ENCODE data around the gene SLC27A2.
A peak's percentile ranks its signal among the peaks of the same experiment; 100 is the strongest.
"Not testable (repeated sequence)": the region's sequence is repeated elsewhere in the genome, so short reads cannot be mapped to it uniquely, and the experiment has no call there.

Gene SLC27A2

DNA sequence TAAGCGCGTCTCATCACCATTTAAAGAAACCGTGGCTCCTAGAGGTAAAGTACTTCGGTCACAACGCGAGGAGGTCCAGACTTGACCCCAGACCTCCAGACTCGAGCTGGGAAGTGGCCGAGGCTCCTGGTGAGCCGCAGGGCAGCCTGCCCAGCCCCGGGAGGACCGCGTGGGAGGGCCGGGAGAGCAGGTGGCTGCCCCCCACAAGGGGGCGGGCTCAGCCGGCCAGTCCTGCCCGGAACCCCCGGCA, at the start of gene SLC27A2:
Gene SLC27A2 (plus strand): TSS at position 228 of the 250 bp plus-strand sequence. CDS start 232 bp downstream, outside the sequence.
- peak; percentile 33 for DNase-seq

DNA sequence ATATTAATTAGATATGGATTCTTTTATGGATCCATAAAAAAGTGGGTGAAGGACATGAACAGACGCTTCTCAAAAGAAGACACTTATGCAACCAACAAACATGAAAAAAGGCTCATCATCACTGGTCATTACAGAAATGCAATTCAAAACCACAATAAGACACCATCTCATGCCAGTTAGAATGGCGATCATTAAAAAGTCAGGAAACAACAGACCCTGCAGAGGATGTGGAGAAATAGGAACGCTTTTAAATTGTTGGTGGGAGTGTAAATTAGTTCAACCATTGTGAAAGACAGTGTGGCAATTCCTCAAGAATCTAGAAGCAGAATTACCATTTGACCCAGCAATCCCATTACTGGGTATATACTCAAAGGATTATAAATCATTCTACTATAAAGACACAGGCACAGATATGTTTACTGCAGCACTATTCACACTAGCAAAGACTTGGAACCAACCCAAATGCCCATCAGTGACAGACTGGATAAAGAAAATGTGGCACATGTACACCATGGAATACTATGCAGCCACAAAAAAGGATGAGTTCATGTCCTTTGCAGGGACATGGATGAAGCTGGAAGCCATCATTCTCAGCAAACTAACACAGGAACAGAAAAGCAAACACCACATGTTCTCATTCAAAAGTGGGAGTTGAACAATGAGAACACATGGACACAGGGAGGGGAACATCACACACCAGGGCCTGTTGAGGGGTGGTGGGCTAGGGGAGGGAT, 49.6 kb upstream of the SLC27A2 start:
- DNase-seq, result not testable (repeated sequence)

DNA sequence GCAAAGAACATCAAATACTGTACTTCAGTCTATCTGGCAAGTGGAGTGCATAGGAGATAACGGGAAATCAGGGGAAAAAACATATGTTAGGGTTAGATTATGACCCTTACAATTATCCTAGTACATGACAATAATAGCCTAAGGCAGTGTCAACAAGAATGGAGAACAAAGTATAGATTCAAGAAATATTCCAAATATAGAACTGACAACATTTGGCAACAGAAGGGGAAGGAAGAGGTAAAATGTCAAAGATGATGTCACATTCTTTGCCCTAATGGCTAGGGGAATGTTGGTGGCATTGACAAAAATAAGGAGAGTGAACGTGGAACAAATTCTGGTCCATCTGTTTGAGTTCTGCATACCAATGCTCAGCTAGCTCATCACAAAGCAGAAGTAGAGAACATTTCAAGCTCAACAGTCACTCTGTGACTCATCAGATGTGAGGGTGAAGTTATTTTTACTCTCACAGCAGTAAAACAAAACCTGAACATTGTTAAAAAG, 47.4 kb upstream of the SLC27A2 start:
- no peak for DNase-seq

DNA sequence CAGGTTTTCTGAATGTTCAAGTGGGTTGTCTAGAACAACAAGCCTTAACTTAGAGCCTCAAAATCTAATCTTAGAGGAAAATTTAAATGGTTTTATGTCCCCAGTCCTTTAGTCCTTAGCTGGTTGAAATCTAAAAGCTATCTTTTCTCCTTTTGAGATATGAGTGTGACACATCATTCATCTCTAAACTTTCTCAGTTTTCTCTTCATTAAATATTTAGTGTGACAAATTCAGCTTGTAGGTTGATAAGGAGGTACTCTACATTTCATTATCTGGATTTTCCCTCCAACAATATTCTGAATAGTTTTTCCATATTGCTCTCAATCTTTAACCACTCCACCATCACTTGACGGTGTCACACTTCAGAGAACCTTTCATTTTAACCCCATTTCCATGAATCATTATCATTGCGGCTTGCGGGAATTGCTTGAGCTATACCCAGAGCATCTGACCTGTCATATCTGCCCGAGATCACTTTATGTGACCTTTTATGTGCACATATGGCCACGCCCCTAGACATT, 46.9 kb upstream of the SLC27A2 start:
- no peak for DNase-seq

DNA sequence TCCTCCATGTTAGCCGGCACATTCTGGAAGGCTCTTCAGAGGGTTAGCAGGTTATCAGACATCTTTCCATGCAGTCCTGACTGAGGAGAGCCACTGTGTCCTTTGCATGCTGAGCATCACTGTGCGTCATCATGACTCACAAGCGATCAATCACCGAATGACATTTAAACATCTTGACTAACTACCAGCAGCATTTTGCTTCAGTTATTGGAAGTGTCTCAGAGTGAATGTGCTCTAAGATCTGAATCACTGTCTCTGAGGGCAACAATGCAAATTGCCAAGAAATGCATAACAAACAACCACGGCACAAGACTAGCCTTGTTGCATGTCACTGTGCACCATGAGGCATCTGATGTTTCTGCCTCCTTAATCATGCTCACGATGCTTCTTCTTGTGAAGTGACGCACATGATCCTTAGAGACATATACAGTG, 44.6 kb upstream of the SLC27A2 start:
- DNase-seq, result no peak

DNA sequence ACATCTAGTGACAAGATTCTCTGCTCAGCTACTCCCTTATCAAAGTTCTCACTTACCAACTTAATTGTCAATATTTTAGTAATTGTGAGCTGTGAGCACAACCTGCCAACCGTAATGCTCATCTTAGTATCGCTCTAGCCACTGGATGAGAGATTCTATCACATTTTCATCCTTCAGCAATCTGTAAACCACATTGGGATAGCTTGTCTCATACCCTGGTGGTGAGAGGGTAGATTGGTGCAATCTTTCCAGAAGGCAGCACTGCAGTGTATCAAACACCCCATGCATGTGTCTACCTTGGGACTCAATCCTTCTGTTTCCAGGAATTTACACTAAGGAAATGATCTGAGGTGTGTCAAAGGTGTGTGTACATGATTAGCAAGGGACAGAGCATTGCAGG, 44.1 kb upstream of the SLC27A2 start:
- DNase-seq, result no peak

DNA sequence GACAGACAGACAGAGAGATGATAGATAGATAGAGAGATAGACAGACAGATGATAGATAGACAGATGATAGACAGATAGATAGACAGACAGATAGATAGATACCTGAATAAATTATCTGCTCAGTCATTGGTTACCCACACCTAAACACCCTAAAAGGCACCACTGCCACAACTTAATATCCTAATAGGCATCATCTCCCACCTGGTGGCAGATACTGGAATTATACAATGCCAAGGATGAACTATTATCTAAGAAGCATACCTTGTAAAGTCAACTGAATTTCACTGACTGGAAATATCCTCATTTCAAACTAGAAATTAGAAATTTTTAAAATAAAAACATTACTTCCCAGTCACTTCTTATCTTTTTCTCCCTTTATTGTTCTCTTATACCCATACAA, 43.6 kb upstream of the SLC27A2 start:
- no peak for DNase-seq

DNA sequence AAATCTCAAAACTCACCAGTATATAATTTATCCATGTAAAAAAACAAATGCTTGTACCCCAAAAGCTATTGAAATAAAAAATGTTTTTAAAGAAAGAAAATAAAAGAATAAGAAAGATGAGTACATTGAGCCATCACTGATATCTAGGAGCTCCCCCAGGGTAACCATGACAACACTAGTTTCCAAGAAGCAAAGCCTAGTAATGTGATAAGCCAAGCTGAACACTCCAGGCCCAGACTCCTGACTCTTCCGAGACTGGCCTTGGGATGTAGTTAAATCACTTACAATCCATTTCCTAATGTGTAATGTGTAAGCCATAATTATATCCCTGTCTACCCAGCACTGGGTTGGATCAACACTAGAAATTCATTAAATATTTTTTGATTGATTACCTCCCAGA, 41.9 kb upstream of the SLC27A2 start:
- no peak for DNase-seq

DNA sequence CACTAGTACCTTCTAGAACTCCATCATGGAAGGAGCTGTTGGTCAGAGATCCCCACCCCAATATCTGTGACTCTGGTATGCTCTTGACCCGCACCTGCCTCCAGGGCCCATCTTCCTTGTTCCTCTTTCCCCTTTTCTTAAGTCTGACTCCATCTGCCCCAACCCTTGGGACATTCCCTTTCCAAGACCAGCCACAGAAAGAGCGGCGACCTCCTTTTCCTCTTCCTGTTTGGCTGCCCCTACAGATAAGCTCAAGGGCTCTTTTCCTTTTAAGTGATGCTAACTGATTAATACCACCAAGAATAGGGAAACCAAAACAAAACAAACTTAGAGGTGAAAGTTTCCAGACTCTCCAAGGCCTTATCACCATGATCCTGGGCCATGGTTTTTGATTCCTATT, 41.0 kb upstream of the SLC27A2 start:
- no peak for DNase-seq

DNA sequence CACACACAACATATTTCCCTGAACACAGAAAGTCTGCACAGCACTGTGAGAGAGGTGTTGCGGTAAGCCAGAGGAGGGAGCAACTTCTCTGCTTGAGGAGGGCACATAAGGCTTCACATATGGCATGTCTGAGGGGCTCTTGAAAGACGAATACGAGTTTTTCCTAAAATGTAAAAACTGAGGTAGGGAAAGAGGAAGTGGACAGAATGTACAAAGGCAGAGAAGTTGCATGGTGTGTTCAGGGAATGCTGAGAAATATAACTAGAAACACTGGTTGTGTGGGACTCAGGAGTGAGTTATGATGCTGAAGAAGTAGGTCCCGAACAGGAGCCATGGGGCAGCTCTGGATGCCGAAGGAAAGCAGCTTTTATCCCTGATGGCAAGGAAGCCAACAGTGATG, 40.1 kb upstream of the SLC27A2 start:
- DNase-seq, result no peak

DNA sequence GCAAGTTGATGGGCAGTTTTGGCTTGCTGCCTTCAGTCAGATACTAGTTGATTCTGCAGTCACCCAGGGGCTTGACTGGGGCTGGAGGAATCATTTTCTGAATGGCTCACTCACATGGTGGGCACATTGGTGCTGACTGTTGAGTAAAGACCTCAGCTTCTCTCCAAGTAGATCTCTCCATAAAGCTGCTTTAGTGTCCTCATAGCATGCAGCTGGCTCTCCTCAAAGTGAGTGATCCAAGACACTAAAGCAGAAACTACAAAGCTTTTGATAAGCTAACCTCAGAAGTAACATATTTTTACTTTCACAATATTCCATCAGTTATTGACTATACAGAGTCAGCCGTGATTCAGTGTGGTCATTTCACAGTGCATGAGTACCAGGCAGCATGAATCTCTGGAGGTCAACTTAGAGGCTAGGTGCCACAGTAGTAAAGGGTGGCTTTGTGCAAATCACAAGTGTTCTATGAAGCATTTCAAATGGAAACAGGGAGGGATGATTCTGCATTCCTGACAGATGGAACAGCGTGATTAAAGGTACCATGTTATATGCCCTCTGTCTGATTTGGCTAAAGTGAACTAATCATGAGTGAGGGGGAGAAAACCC, 38.6 kb upstream of the SLC27A2 start:
- DNase-seq, result no peak

DNA sequence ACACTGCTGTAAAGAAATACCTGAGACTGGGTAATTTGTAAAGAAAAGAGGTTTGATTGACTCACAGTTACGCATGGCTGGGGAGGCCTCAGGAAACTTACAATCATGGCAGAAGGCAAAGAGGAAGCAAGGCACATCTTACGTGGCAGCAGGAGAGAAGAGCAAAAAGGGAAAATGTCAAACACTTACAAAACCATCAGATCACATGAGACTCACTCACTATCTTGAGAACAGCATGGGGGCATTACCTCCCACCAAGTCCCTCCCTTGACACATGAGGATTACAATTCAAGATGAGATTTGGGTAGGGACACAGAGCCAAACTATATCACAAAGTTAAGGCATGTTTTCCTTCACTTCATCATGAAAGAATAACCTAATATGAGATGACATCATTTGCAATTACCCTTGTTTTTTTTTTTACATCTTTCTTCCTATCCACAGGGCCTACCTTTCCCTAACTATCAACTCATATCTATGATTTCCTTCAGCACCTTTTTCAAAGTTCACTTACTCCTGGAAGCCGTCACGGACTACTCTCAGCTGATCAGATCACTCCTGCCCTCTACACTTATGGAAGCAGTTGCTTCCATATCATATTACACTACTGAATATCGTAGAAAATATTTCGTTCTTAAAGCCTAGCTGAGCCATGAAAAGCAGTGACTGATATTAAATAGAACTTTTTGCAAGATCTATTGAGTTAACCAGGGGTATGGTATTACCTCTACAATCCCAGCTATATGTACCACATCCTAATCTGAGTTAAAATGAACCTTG, 37.5 kb upstream of the SLC27A2 start:
- DNase-seq, result no peak

DNA sequence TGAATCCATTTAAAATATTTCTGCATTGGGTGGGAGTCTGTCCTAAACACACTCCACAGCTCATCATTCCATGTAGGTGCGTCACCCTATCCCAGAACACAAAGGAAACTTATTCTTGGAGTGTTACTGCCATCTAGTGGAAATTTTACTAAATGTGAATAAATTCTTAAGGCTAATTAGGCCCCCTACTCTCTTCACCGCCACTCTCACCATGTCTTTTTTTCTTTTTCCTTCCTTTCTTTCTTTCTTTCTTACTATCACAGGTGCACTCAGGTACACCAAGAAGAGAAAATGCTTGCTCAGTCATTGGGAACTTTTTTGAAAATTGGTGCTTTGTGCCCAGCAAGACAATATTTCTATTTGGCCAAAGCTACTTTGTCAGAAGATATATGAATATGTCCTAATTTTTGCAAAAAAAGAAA, 36.5 kb upstream of the SLC27A2 start:
- DNase-seq, result no peak

DNA sequence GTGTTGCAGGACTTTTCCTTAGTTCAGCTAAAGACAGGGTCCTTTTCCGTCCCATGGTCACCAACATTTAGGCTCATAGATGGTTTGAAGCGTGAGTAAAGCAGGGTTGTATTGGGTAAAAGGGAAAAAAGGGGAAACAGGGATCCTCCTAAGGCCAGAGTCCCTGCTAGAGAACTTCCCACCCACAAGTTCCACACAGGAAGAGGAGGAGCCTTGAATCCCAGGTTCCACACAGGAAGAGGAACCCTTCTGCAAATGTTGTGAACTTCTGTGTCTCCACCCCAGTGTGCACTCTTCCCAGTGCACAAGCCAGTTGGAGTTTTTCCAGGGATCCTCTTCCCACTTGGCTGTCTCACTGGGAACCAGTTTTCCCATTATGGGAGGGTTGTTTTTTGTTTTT, 35.4 kb upstream of the SLC27A2 start:
- DNase-seq, result no peak

DNA sequence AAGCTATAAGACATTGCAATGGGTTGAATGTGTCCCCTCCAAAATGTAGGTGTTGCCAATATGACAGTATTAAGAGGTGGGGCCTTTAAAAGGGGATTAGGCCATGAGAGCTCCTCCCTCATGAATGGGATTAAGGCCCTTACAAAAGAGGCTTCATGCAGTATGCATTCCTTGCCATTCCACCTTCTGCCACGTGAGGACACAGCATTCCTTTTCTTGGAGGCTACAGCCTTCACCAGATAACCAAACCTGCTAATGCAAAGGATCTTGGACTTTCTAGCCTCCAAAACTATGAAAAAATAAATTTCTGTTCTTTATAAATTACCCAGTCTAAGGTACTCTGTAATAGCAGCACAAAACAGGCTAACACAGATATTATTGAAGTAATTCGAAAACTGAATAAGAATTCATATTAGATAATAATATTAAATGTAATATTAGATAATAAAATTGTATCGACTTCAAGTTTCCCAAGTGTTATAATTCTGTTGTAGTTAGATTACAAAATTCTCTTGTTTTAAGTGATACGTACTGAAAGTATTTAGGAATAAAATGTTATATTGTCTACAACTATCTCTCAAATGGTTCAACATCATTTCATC, 33.5 kb upstream of the SLC27A2 start:
- DNase-seq, result no peak

DNA sequence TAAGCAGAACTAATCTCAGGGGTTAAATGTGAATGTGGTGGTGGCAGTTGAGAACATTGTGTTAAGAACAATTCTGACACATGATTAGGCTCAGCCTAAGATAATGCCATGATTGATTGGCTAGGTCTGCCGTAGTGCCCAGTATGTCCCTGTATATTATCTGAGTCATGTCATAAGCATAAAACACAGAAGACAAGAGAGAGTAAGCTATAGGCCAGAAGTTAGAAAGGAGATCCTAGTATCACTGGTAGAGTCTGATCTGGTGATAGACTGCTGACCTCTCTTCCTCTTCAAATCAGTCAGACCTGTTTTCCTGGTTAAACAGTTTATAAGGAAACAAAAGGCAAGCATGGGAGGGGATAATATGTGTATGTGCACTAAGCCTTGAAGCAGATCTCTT, 32.9 kb upstream of the SLC27A2 start:
- no peak for DNase-seq

DNA sequence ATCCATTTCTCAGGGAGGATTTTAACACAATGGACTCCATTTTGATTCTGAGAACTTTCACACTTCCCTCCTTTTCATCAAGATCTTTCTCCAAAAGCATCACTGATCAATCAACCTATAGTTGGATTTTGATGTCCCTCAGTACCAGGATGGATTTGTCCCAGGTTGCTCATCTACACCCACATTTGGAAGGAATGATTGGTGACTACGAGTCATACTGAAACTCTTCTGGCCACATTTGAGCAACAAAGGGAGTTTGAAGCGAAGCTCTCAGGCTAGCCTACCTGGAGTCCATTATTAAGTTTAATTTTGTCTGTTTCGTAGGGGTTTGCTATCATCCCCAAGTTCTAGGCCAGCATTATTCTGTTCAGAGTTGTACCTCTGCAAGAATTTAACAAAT, 31.6 kb upstream of the SLC27A2 start:
- no peak for DNase-seq

DNA sequence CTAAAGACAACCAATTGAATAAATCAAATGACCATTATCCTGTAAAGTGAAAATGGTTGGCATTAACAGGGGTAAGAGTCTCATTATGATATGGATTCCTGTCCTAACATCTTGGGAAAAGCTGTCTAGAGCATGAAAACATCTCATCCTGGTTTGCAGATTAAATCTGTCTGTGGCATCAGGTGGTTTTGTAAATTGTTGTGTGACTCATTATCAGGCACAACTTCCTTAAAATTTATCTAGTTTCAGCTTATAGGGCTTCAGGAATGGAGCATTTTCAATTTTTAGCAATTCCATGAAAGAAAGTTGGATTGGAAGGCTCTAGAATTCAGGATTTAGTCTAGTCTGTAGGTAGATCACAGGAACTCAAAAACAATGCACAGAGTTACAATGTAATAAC, 31.1 kb upstream of the SLC27A2 start:
- no peak for DNase-seq

DNA sequence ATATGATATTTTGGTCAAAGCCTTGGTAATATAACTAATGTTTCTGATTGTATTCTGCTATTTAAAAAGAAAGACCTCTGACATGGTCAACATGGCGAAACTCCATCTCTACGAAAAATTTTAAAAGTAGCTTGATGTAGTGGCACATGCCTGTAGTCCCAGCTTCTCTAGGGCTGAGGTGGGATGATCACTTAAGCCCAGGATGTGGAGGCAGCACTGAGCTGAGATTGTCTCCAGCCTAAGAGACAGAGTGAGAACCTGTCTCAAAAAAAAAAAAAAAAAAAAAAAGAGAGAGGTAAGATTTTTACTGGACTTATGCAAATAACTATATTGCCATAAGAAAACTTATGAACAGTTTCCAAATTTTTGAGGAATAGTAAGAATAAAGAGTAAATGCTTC, 30.5 kb upstream of the SLC27A2 start:
- no peak for DNase-seq

DNA sequence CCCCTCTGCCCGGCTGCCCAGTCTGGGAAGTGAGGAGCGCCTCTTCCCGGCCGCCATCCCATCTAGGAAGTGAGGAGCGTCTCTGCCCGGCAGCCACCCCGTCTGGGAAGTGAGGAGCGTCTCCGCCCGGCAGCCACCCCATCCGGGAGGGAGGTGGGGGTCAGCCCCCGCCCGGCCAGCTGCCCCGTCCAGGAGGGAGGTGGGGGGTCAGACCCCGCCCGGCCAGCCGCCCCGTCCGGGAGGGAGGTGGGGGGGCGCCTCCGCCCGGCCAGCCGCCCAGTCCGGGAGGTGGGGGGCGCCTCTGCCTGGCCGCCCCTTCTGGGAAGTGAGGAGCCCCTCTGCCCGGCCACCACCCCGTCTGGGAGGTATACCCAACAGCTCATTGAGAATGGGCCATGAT, 23.8 kb upstream of the SLC27A2 start:
- DNase-seq, result not testable (repeated sequence)

DNA sequence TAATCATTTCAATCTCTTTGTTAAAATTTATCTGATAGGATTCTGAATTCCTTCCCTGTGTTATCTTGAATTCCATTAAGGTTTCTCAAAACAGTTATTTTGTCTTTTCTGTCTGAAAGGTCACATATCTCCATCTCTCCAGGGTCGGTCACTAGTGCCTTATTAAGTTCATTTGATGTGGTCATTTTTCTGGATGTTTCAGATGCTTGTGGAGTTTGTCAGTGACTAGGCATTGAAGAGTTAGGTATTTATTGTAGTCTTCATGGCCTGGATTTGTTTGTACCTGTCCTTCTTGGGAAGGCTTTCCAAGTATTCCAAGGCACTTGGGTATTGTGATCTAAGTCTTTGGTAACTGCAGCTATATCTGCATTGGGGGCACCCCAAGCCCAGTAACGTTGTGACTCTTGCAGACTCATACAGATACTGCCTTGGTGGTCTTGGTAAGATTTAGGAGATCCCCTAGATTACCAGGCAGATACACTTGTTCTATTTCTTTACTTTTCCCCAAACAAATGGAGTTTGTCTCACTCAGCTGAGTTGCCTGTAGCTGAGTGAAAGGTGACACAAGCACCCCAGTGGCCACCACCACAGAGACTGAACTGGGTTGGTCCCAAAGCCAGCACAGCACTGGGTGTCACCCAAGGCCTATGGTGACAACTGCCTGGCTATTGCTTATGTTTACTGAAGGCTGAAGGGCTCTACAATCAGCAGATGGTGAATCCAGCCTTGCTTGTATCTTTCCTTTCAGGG, 18.9 kb upstream of the SLC27A2 start:
- no peak for DNase-seq

DNA sequence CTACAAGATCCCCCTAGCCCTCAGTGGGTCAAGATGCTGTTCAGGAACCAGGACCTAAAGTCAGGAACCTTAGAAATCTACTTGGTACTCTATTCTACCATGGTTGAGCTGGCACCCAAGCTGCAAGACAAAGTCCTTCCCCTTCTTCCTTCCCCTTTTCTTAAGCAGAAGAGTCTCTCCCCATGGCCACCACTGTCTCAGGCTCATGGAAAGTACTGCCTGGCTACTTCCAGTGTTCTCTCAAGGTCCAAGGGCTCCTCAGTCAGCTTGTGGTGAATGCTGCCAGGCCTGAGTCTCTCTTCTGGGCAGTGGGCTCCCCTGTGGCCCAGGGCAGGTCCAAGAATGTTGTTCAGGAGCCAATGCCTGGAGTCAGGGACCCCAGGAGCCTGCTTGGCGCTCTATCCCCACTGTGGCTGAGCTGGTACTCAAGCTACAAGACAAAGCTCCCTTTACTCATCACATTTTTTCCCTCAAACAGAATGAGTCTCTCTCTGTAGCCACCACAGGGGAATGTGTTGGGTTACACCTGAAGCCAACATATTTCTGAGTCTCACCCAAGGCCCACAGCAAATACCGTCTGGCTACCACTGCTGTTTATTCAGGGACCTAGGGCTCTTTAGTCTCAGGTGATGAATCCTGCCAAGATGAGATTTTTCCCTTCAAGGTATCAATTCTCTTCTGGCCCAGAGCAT, 18.1 kb upstream of the SLC27A2 start:
- no peak for DNase-seq

All from left hindlimb (tissue), 1 donor.